C1 segment of cervical spinal cord (tissue), 14 donors: ENCODE measurements around the gene MDGA2.
"Not testable (repeated sequence)": the region's sequence is repeated elsewhere in the genome, so short reads cannot be mapped to it uniquely, and the experiment has no call there.

Source experiments
- DNase-seq, 14 donors: peaks; one replicate each; lab custom pipeline; 2025; lab: John Stamatoyannopoulos, UW

The MDGA2 gene

GRCh38 chr14:47624126-47624525 is 51.3 kb downstream of the MDGA2 start:
- DNase-seq: not testable (repeated sequence)

- DNase-seq: no peak
Observed at GRCh38 chr14:47619392-47619791, 56.0 kb downstream of the MDGA2 start.

GRCh38 chr14:47606566-47606965 is 68.8 kb downstream of the MDGA2 start:
- DNase-seq: no peak

GRCh38 chr14:47596860-47597259 is 78.5 kb downstream of the MDGA2 start:
- DNase-seq: no peak

- no peak for DNase-seq
Observed at GRCh38 chr14:47596232-47596631, 79.2 kb downstream of the MDGA2 start.

- DNase-seq: no peak
Observed at GRCh38 chr14:47595552-47595951, 79.9 kb downstream of the MDGA2 start.

- no peak for DNase-seq
Observed at GRCh38 chr14:47590767-47591495, 84.5 kb downstream of the MDGA2 start.

GRCh38 chr14:47585447-47585846 is 90.0 kb downstream of the MDGA2 start:
- no peak for DNase-seq

GRCh38 chr14:47567273-47567672 is 108.1 kb downstream of the MDGA2 start:
- DNase-seq: no peak

GRCh38 chr14:47557894-47558293 is 117.5 kb downstream of the MDGA2 start:
- no peak for DNase-seq

- no peak for DNase-seq
Observed at GRCh38 chr14:47555333-47555732, 120.1 kb downstream of the MDGA2 start.

GRCh38 chr14:47549886-47550285 is 125.5 kb downstream of the MDGA2 start:
- DNase-seq: no peak

- DNase-seq: no peak
Observed at GRCh38 chr14:47543459-47543858, 131.9 kb downstream of the MDGA2 start.

- no peak for DNase-seq
Observed at GRCh38 chr14:47541662-47542061, 133.7 kb downstream of the MDGA2 start.

GRCh38 chr14:47539031-47539461 is 136.4 kb downstream of the MDGA2 start:
- DNase-seq: peak in 8 of 14 donors; percentile 4 to 37 (median 22)

GRCh38 chr14:47536341-47536740 is 139.1 kb downstream of the MDGA2 start:
- DNase-seq: no peak

GRCh38 chr14:47526591-47527244 is 148.7 kb downstream of the MDGA2 start:
- DNase-seq: no peak

- DNase-seq: no peak
Observed at GRCh38 chr14:47524524-47524923, 150.9 kb downstream of the MDGA2 start.

GRCh38 chr14:47520382-47520781 is 155.0 kb downstream of the MDGA2 start:
- no peak for DNase-seq

- DNase-seq: no peak
Observed at GRCh38 chr14:47511829-47512228, 163.6 kb downstream of the MDGA2 start.

- DNase-seq: no peak
Observed at GRCh38 chr14:47509957-47510356, 165.4 kb downstream of the MDGA2 start.

GRCh38 chr14:47507861-47508260 is 167.5 kb downstream of the MDGA2 start:
- no peak for DNase-seq

GRCh38 chr14:47500369-47500768 is 175.0 kb downstream of the MDGA2 start:
- no peak for DNase-seq
